ENCODE data around the gene PLEKHA7. TPM values are rescaled to one million over a fixed set of nuclear protein-coding genes. Genes with fewer than 3 reads are reported as not detected.

PLEKHA7 gene
- total and polyA plus RNA-seq, 2 donors from 2014 or later, result 24.4 to 65.7 TPM

GRCh38 chr11:16793009-16793408 is 221.2 kb downstream of the PLEKHA7 start:
- FAIRE-seq (no peak), DNase-seq (no peak)
- Histone ChIP-seq H3K27me3 (ENCODE audit: control insufficient read depth, insufficient read depth, low read length) (no peaks in the 10 kb centered on the region), H3K4me3 (ENCODE audit: low read length in 3 of 3) (no peak overlapping the region), H3K27ac (ENCODE audit: low read depth in 2 of 2, low read length in 2 of 2) (no peak overlapping the region), H3K36me3 (ENCODE audit: control insufficient read depth in 2 of 3, insufficient read depth in 3 of 3, low read length in 3 of 3) (peaks cover 0 to 51% (median 18%) of the 10 kb centered on the region in 3 donors), H3K9me3 (ENCODE audit: control insufficient read depth in 2 of 3, insufficient read depth in 1 of 3, low read length in 3 of 3) (no peaks in the 10 kb centered on the region), H3K4me1 (ENCODE audit: control insufficient read depth in 2 of 3, insufficient read depth in 2 of 3, low read depth in 1 of 3, low read length in 3 of 3) (peaks cover 0 to 14% (median 6%) of the 10 kb centered on the region in 3 donors), H3K9ac (ENCODE audit: low read length in 3 of 3) (no peak overlapping the region)
- no peak for TF ChIP-seq CTCF (IDR thresholded peaks at IDR 0.05; ENCODE audit: borderline replicate concordance, extremely low read depth, insufficient read depth)
- intact Hi-C loops (cut with DNase I), result no loop called here

- Histone ChIP-seq H3K36me3 (ENCODE audit: control insufficient read depth in 2 of 3, insufficient read depth in 3 of 3, low read length in 3 of 3) (peaks cover 0 to 51% (median 18%) of the 10 kb centered on the region in 3 donors), H3K9me3 (ENCODE audit: control insufficient read depth in 2 of 3, insufficient read depth in 1 of 3, low read length in 3 of 3) (no peaks in the 10 kb centered on the region), H3K4me1 (ENCODE audit: control insufficient read depth in 2 of 3, insufficient read depth in 2 of 3, low read depth in 1 of 3, low read length in 3 of 3) (peaks cover 0 to 14% (median 9%) of the 10 kb centered on the region in 3 donors), H3K27ac (ENCODE audit: low read depth in 2 of 2, low read length in 2 of 2) (no peak overlapping the region), H3K4me3 (ENCODE audit: low read length in 3 of 3) (no peak overlapping the region), H3K27me3 (ENCODE audit: control insufficient read depth, insufficient read depth, low read length) (no peaks in the 10 kb centered on the region), H3K9ac (ENCODE audit: low read length in 3 of 3) (no peak overlapping the region)
- intact Hi-C loops (cut with DNase I), result no loop called here
- FAIRE-seq (no peak), DNase-seq (no peak)
- TF ChIP-seq CTCF (IDR thresholded peaks at IDR 0.05; ENCODE audit: borderline replicate concordance, extremely low read depth, insufficient read depth), result no peak
Observed at GRCh38 chr11:16792426-16792825, 221.8 kb downstream of the PLEKHA7 start.

- Histone ChIP-seq H3K4me1 (ENCODE audit: control insufficient read depth in 2 of 3, insufficient read depth in 2 of 3, low read depth in 1 of 3, low read length in 3 of 3) (peaks cover 0 to 16% (median 14%) of the 10 kb centered on the region in 3 donors), H3K4me3 (ENCODE audit: low read length in 3 of 3) (no peak overlapping the region), H3K9me3 (ENCODE audit: control insufficient read depth in 2 of 3, insufficient read depth in 1 of 3, low read length in 3 of 3) (no peaks in the 10 kb centered on the region), H3K27me3 (ENCODE audit: control insufficient read depth, insufficient read depth, low read length) (no peaks in the 10 kb centered on the region), H3K27ac (ENCODE audit: low read depth in 2 of 2, low read length in 2 of 2) (peak overlapping the region in 1 of 2 donors; percentile 41), H3K36me3 (ENCODE audit: control insufficient read depth in 2 of 3, insufficient read depth in 3 of 3, low read length in 3 of 3) (peaks cover 0 to 47% (median 20%) of the 10 kb centered on the region in 3 donors), H3K9ac (ENCODE audit: low read length in 3 of 3) (no peak overlapping the region)
- intact Hi-C loops (cut with DNase I), result no loop called here
- TF ChIP-seq CTCF (IDR thresholded peaks at IDR 0.05; ENCODE audit: borderline replicate concordance, extremely low read depth, insufficient read depth), result no peak
- no peak for FAIRE-seq
- no peak for DNase-seq
Observed at GRCh38 chr11:16791191-16791961, 222.8 kb downstream of the PLEKHA7 start.
